ENCODE results near the gene CDH4.

Gene CDH4

DNA sequence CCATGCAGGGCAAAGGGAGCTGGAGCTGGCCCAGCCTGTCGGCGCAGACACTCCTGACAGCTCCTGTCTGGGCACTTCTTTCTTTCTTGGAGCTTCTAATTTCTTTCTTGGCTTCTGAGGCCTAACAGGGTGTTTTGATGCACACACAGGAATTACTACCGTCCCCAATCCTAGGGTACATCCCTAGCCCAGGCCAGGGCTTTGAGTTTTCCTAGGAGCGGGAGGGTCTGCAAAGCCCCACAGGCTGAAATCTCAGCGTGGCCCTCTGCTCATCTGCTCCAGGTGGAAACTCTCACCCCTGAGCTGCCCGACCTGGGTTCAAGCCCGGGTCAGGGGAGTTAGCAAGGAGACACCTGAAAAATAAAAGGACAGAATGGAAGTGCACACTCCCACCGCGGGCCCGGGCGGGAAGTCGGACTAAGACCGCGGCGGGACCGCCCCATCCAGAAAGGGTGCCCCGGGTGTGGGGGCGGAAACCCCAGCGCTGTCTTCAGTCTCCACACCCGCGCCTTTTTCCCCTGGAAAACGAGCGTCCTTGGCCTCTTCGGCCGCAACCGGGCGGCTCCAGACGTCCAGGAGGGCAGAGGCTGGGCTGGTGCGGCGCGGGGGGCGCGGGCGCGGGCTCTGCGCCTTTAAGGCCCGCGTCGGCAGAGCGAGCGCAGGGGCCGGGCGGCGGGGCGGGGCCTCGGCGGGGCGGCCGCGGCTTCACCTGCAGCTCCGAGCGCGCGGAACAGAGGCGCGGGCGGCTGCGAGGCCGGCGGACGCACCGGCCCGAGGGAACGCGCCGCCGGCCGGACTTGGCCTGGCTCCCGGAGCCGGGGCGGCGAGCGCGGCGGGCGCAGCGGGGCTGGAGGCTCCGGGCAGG is at the start of gene CDH4:
TSS of gene CDH4 (plus strand) at position 733 of the 865 bp plus-strand sequence.
- DNase-seq (ENCODE audit: low read depth in 1 of 2, low spot score in 1 of 2), result no peak
- no peak for TF ChIP-seq JUND (IDR thresholded peaks at IDR 0.05; ENCODE audit: low read depth)
- in situ Hi-C loops (cut with HindIII; ENCODE audit: low pct_unique_long_range_greater_than_20kb, low sequenced_read_pairs), result no loop called here

DNA sequence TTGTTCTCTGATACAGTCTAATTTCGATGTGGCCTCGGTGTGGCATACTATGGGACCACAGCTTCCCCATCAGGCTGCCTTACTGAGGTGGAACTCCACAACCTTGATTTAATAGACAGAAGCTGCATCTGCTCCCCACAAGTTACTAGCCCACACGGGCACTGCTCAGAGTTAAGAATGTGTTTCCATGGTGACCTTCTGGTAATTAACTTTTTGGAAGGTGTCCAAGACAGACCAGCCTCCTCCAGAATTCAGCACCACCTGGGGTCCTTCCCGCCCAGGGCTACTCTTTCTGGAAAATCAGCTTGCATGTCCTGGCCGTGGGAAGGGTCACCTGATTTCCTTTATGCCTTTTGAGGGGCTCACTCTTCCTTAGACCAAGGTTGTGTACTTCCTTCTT is 48.7 kb upstream of the CDH4 start:
- no peak for DNase-seq (ENCODE audit: low read depth in 1 of 2, low spot score in 1 of 2)
- in situ Hi-C loops (cut with HindIII; ENCODE audit: low pct_unique_long_range_greater_than_20kb, low sequenced_read_pairs), result no loop called here
- no peak for TF ChIP-seq JUND (IDR thresholded peaks at IDR 0.05; ENCODE audit: low read depth)

DNA sequence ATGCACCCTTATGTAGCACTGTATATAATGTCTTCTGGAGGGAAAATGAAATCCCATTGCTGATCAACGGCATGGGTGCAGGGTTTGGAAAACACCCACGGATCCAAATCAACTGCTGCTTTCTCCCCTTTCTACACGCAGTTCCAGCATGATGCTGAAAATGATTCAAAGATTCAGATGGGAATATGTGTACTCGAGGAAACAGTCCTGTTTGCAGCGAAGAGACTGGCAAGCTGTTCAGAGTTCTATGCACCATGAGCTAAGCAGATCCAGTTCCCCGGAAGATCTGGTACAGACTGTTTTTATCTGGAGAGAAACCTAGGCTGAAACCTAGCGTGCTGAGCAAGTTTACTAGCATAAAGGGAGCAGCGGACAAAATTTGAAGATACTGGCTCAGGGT is 47.9 kb upstream of the CDH4 start:
- in situ Hi-C loops (cut with HindIII; ENCODE audit: low pct_unique_long_range_greater_than_20kb, low sequenced_read_pairs), result no loop called here
- TF ChIP-seq JUND (IDR thresholded peaks at IDR 0.05; ENCODE audit: low read depth), result no peak
- DNase-seq (ENCODE audit: low read depth in 1 of 2, low spot score in 1 of 2), result no peak

DNA sequence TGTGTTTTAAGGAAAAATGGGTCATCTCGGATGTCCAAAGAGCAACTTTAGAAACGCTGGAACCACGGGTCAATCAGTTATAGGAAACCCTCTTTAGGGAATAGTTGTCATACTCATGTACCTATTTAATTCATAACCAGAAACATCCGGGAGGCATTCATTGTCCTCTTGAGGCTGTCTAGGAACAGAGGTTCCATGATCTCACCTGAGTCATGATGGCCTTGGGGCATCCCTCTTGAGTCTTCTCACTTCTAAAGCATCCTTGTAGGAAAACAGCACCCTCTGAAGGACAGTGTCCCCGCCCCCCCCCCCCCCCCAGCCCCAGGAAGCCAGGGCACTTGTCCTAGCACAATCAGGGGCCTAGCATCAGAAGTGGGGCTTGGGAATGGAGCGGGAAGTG is 46.3 kb upstream of the CDH4 start:
- DNase-seq (ENCODE audit: low read depth in 1 of 2, low spot score in 1 of 2), result no peak
- TF ChIP-seq JUND (IDR thresholded peaks at IDR 0.05; ENCODE audit: low read depth), result no peak
- in situ Hi-C loops (cut with HindIII; ENCODE audit: low pct_unique_long_range_greater_than_20kb, low sequenced_read_pairs), result no loop called here

DNA sequence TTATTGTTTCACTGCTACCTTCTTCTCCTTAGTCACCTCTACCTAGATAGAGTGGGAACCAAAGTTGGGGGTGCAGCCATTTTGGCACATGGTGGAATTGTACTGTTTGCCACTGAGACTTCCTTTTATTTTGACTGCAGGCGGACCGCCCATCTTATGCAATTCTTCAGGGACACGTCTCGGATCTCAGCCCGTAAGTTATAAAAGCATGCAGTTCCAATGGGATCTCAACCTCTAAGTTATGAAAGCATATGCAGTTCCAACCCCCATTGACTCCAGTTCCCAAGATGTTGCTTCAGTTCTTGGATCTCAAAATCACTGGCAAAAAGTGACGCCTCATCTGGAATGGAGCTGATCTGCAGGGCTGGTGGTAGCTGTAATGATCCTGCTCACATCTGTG is 41.2 kb upstream of the CDH4 start:
- TF ChIP-seq JUND (IDR thresholded peaks at IDR 0.05; ENCODE audit: low read depth), result no peak
- in situ Hi-C loops (cut with HindIII; ENCODE audit: low pct_unique_long_range_greater_than_20kb, low sequenced_read_pairs), result no loop called here
- no peak for DNase-seq (ENCODE audit: low read depth in 1 of 2, low spot score in 1 of 2)

DNA sequence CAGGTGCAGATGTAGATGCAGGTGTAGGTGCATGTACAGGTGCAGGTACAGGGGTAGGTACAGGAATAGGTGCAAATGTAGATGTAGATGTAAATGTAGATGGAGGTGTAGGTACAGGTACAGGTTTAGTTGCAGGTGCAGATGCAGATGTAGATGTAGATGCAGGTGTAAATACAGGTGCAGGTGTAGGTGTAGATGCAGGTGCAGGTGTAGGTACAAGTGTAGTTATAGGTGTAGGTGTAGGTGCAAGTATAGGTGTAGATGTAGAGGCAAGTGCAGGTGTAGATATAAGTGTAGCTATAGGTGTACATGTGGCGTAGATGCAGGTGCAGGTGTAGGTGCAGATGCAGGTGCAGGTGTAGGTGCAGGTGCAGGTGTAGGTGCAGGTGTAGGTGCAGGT is 34.2 kb upstream of the CDH4 start:
- in situ Hi-C loops (cut with HindIII; ENCODE audit: low pct_unique_long_range_greater_than_20kb, low sequenced_read_pairs), result no loop called here

DNA sequence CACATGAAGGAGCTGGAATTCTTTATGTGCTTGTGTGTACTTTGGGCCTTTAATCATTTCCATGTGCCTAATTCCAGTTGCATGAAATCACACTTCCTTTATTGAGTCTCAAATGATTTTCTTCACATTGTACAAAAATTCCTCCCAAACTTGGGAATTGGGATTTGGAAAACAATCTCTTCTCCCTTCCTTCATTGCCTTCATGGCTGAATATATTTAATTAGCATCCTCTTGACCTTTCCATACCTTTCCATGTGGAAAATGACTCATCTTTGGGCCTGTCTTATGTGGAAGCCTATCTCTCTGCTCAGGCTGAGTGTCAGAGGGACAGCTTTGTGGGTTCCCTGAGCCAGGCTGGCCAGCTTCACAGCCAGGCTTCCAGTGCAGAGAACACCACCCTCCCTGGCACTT is 33.0 kb upstream of the CDH4 start:
- in situ Hi-C loops (cut with HindIII; ENCODE audit: low pct_unique_long_range_greater_than_20kb, low sequenced_read_pairs), result no loop called here
- no peak for DNase-seq (ENCODE audit: low read depth in 1 of 2, low spot score in 1 of 2)

More for the DNA sequence above, 34.2 kb upstream of the CDH4 start:
- no peak for DNase-seq (ENCODE audit: low read depth in 1 of 2, low spot score in 1 of 2)
- no peak for TF ChIP-seq JUND (IDR thresholded peaks at IDR 0.05; ENCODE audit: low read depth)

DNA sequence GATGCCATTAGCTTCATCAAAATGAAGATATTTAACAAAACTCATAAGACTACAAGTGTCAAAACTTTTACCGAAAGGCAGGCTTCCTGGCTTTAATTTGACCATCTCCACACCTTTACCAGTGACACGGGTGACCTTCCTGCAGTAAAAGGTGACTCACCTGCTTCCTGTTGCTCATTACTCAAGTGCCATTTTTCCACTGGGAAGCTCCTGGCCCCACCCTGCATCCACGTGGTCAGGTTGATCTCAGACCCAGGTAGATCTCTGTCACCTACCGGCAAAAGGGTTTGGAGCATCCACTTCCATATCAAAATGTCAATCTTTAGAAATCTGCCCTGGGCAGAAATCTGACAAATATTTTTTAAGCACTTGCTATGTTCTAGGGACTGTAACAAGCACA is 31.9 kb upstream of the CDH4 start:
- DNase-seq (ENCODE audit: low read depth in 1 of 2, low spot score in 1 of 2), result no peak
- no peak for TF ChIP-seq JUND (IDR thresholded peaks at IDR 0.05; ENCODE audit: low read depth)
- in situ Hi-C loops (cut with HindIII; ENCODE audit: low pct_unique_long_range_greater_than_20kb, low sequenced_read_pairs), result no loop called here

More for the DNA sequence above, 33.0 kb upstream of the CDH4 start:
- no peak for TF ChIP-seq JUND (IDR thresholded peaks at IDR 0.05; ENCODE audit: low read depth)

DNA sequence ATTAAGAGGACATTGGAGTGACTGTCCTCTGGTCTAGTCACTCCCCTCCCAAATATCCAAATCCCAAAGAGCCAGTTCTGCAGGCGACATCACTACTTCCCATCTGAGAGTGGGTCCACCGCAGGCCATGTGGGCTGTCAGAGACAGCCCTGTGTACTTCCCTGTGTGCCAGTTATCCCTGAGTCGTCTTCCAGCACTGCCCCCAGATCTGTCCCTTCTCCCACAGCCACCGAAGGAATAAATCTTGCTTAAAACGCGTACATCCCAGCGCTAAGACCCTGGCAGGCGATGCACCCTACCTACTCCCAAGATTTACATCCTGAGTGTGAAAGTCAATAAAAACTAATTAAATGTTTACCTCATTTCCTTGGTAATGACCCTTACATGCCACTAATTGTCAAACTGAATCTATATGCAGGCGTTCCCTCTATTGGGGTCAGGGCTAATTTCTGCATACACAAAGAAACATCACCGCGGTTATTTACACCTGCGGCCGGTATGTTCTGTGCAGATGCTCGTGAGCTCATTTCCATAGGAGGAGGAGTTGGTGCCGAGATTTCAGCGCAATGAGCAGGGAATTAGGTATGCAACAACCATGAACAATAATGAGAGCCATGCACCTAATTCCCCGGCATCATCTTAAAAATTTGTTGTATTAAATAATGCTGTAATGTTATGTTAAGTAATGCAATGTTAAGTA is 31.3 kb upstream of the CDH4 start:
- no peak for DNase-seq (ENCODE audit: low read depth in 1 of 2, low spot score in 1 of 2)
- in situ Hi-C loops (cut with HindIII; ENCODE audit: low pct_unique_long_range_greater_than_20kb, low sequenced_read_pairs), result no loop called here
- no peak for TF ChIP-seq JUND (IDR thresholded peaks at IDR 0.05; ENCODE audit: low read depth)

DNA sequence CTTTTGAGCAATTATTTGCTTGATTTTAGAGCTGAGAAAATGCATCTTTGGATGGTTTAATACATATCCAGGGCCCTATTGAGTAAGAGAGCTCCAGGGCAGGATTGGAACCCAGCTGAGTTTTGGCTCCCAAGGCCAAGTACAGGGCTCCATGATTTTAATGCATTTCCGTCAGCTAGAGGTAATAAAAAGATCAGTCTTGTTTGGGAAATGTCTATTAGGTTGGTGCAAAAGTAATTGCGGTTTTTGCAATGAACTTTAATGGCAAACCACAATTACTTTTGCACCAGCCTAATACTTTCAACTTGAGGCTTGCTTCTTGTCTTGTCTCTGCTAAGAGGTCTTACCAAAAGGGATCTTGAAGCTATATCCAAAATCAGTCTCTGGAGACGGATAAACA is 29.4 kb upstream of the CDH4 start:
- in situ Hi-C loops (cut with HindIII; ENCODE audit: low pct_unique_long_range_greater_than_20kb, low sequenced_read_pairs), result no loop called here
- DNase-seq (ENCODE audit: low read depth in 1 of 2, low spot score in 1 of 2), result no peak
- TF ChIP-seq JUND (IDR thresholded peaks at IDR 0.05; ENCODE audit: low read depth), result no peak

DNA sequence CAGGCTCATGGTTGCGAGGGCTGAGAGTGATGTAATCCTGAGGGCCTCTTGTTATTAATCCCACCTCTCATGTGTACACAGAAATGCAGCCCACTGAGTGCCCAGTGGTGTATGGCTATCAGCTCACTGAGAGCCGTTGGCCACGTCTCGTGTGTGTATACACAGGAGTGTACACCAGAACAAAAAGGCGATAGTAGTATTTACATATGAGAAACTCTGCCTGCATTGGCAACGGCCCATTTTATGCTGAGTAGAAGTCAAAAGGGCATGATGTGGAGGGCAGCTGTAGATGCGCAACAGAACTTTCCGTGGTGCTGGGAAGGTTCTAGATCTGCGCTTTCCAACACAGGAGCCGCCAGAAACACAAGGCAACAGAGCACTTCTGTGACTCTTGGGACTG is 28.9 kb upstream of the CDH4 start:
- in situ Hi-C loops (cut with HindIII; ENCODE audit: low pct_unique_long_range_greater_than_20kb, low sequenced_read_pairs), result no loop called here
- DNase-seq (ENCODE audit: low read depth in 1 of 2, low spot score in 1 of 2), result no peak

DNA sequence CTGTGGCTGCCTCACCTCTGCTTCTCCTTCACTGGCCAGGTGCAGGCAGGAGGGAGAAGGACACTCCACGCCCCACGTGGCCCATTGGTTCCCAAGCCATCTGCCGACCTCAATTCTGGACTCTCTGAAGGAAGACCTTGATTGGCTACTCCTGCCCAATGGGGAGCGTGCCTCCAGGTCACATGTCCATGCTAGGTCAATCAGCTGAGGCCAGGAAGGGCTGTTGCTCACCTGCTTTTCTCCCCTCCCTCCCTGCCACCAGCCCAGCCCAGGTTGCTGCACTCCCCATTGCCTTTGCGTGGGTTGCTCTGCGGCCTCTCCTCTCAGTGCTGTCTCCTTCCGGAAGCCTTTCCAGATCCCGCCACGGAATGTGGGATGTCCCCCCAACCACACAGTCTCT is 21.9 kb upstream of the CDH4 start:
- no peak for TF ChIP-seq JUND (IDR thresholded peaks at IDR 0.05; ENCODE audit: low read depth)
- in situ Hi-C loops (cut with HindIII; ENCODE audit: low pct_unique_long_range_greater_than_20kb, low sequenced_read_pairs), result no loop called here
- no peak for DNase-seq (ENCODE audit: low read depth in 1 of 2, low spot score in 1 of 2)

More for the DNA sequence above, 28.9 kb upstream of the CDH4 start:
- no peak for TF ChIP-seq JUND (IDR thresholded peaks at IDR 0.05; ENCODE audit: low read depth)

DNA sequence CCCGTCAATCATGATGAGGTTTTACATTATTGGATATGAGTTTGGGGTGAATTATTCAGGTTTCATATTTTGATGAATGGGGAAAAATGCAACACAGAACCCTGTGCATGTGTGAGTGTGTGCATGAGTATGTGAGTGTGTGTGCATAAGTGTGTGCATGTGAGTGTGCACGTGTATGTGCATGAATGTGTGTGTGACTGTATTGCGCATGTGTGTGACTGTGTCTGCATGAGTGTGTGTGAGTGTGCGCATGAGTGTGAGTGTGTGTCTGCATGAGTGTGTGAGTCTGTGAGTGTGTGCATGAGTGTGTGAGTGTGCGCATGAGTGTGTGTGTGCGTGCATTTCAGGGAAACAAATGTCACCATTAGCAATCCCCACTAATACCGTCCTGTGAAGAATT is 18.5 kb upstream of the CDH4 start:
- in situ Hi-C loops (cut with HindIII; ENCODE audit: low pct_unique_long_range_greater_than_20kb, low sequenced_read_pairs), result no loop called here
- DNase-seq (ENCODE audit: low read depth in 1 of 2, low spot score in 1 of 2), result no peak
- no peak for TF ChIP-seq JUND (IDR thresholded peaks at IDR 0.05; ENCODE audit: low read depth)

All from T47D (cell line).